ENCODE results near the gene RADIL. TPM values are rescaled to one million over a fixed set of nuclear protein-coding genes. Genes with fewer than 3 reads are reported as not detected.

Gene RADIL
- total RNA-seq, 1 experiment from 2014 or later: not detected

GRCh38 chr7:4789194-4790077 is 94.1 kb downstream of the RADIL start:
- H3K27ac Mint-ChIP-seq (ENCODE audit: low read depth, unreplicated experiment): no peak overlapping the region
- no peak for TF ChIP-seq CTCF (IDR thresholded peaks at IDR 0.05; ENCODE audit: unreplicated experiment)
- H3K4me3 Mint-ChIP-seq (ENCODE audit: unreplicated experiment): no peak overlapping the region
- H3K27me3 Mint-ChIP-seq (ENCODE audit: insufficient read depth, unreplicated experiment): no peaks in the 10 kb centered on the region
- no TSS peak for BruUV-seq (replicated peaks)
- intact Hi-C loops (cut with micrococcal nuclease): no loop called here
- ChIA-PET CTCF (interaction anchor here (0.6 kb wide), 1 partner anchor 16 kb away, joined by 3 read pairs; no protein-coding TSS in a partner anchor), POLR2A (interaction anchor here (2.1 kb wide), 1 partner anchor 14 kb away, joined by 5 read pairs; the partner anchor contains the start of gene AP5Z1)
- H3K4me1 Mint-ChIP-seq (ENCODE audit: insufficient read depth, unreplicated experiment): peaks cover 5% of the 10 kb centered on the region
- no peaks in the 10 kb centered on the region for H3K9me3 Mint-ChIP-seq (ENCODE audit: unreplicated experiment)
- no peak for DNase-seq (ENCODE audit: unreplicated experiment)
- H3K36me3 Mint-ChIP-seq (ENCODE audit: insufficient read depth, unreplicated experiment): peaks cover 41% of the 10 kb centered on the region

- BruUV-seq (replicated peaks): no TSS peak
- DNase-seq (ENCODE audit: unreplicated experiment): no peak
- no peak overlapping the region for H3K4me3 Mint-ChIP-seq (ENCODE audit: unreplicated experiment)
- POLR2A ChIA-PET: no interaction called here
- no peak overlapping the region for H3K27ac Mint-ChIP-seq (ENCODE audit: low read depth, unreplicated experiment)
- H3K27me3 Mint-ChIP-seq (ENCODE audit: insufficient read depth, unreplicated experiment): no peaks in the 10 kb centered on the region
- H3K36me3 Mint-ChIP-seq (ENCODE audit: insufficient read depth, unreplicated experiment): peaks cover 41% of the 10 kb centered on the region
- peaks cover 5% of the 10 kb centered on the region for H3K4me1 Mint-ChIP-seq (ENCODE audit: insufficient read depth, unreplicated experiment)
- intact Hi-C loops (cut with micrococcal nuclease): no loop called here
- TF ChIP-seq CTCF (IDR thresholded peaks at IDR 0.05; ENCODE audit: unreplicated experiment): no peak
- no peaks in the 10 kb centered on the region for H3K9me3 Mint-ChIP-seq (ENCODE audit: unreplicated experiment)
- CTCF ChIA-PET: no interaction called here
Observed at GRCh38 chr7:4788627-4789189, 94.8 kb downstream of the RADIL start.

- CTCF ChIA-PET: interaction anchor here (0.5 kb wide), 1 partner anchor 410 kb away, joined by 3 read pairs; no protein-coding TSS in a partner anchor
- peaks cover 5% of the 10 kb centered on the region for H3K4me1 Mint-ChIP-seq (ENCODE audit: insufficient read depth, unreplicated experiment)
- H3K36me3 Mint-ChIP-seq (ENCODE audit: insufficient read depth, unreplicated experiment): peaks cover 41% of the 10 kb centered on the region
- no peak for TF ChIP-seq CTCF (IDR thresholded peaks at IDR 0.05; ENCODE audit: unreplicated experiment)
- no peak overlapping the region for H3K27ac Mint-ChIP-seq (ENCODE audit: low read depth, unreplicated experiment)
- no peaks in the 10 kb centered on the region for H3K27me3 Mint-ChIP-seq (ENCODE audit: insufficient read depth, unreplicated experiment)
- intact Hi-C loops (cut with micrococcal nuclease): no loop called here
- BruUV-seq (replicated peaks): no TSS peak
- no peak overlapping the region for H3K4me3 Mint-ChIP-seq (ENCODE audit: unreplicated experiment)
- no peaks in the 10 kb centered on the region for H3K9me3 Mint-ChIP-seq (ENCODE audit: unreplicated experiment)
- POLR2A ChIA-PET: no interaction called here
- DNase-seq (ENCODE audit: unreplicated experiment): no peak
Observed at GRCh38 chr7:4787947-4788626, 95.4 kb downstream of the RADIL start.

- no peak for DNase-seq (ENCODE audit: unreplicated experiment)
- Mint-ChIP-seq H3K27ac (ENCODE audit: low read depth, unreplicated experiment) (no peak overlapping the region), H3K9me3 (ENCODE audit: unreplicated experiment) (no peaks in the 10 kb centered on the region), H3K4me1 (ENCODE audit: insufficient read depth, unreplicated experiment) (peaks cover 5% of the 10 kb centered on the region), H3K27me3 (ENCODE audit: insufficient read depth, unreplicated experiment) (no peaks in the 10 kb centered on the region), H3K36me3 (ENCODE audit: insufficient read depth, unreplicated experiment) (peaks cover 41% of the 10 kb centered on the region), H3K4me3 (ENCODE audit: unreplicated experiment) (no peak overlapping the region)
- intact Hi-C loops (cut with micrococcal nuclease): no loop called here
- no peak for TF ChIP-seq CTCF (IDR thresholded peaks at IDR 0.05; ENCODE audit: unreplicated experiment)
- ChIA-PET POLR2A (no interaction called here), CTCF (interaction anchor here (0.5 to 0.6 kb wide), 2 partner anchors 410 to 1573 kb away, joined by 3 read pairs; no protein-coding TSS in a partner anchor)
- no TSS peak for BruUV-seq (replicated peaks)
Observed at GRCh38 chr7:4787541-4787940, 96.0 kb downstream of the RADIL start.

Data from MCF 10A (cell line).